H1 (cell line): Measurements from ENCODE around the gene SND1.

Experiments
- CREB1 ChIP-seq: IDR thresholded peaks from 2 replicates; pipeline ENCODE4 v1.6.1; 2012; ENCODE audit warnings: inconsistent platforms
- CTCF ChIP-seq, 3 experiments: IDR thresholded peaks; 1 replicate in 2 of 3; 2 replicates in 1 of 3; pipeline versions ENCODE4 v1.5.1 to v1.6.1; 2011; ENCODE audit warnings: low read length in 3 of 3, mild to moderate bottlenecking in 3 of 3, inconsistent platforms in 2 of 3, low read depth in 1 of 3, moderate library complexity in 1 of 3; ENCODE audit not compliant: insufficient read depth in 1 of 3; ENCODE audit errors: control extremely low read depth in 1 of 3
- EZH2 ChIP-seq: fragments of 200-600 bp; sonication (generic); IDR thresholded peaks from 2 replicates; pipeline ENCODE4 v1.7.1; 2012; ENCODE audit warnings: low read depth, mild to moderate bottlenecking, moderate library complexity, low read length, inconsistent platforms; ENCODE audit not compliant: severe bottlenecking
- HDAC6 ChIP-seq: IDR thresholded peaks from one replicate; pipeline ENCODE4 v1.7.1; 2012; ENCODE audit warnings: low read depth, mild to moderate bottlenecking, inconsistent platforms, low read length, moderate library complexity
- KDM1A ChIP-seq: fragments of 200-600, 300-600 bp; sonication (generic); IDR thresholded peaks from 2 replicates; pipeline ENCODE4 v1.7.1; 2016; ENCODE audit warnings: mild to moderate bottlenecking, low read length, borderline replicate concordance
- KDM4A ChIP-seq: IDR thresholded peaks from one replicate; pipeline ENCODE4 v1.7.1; 2012; ENCODE audit warnings: low read depth, mild to moderate bottlenecking, moderate library complexity, low read length, inconsistent platforms; ENCODE audit not compliant: severe bottlenecking
- POLR2AphosphoS5 ChIP-seq: IDR thresholded peaks from 2 replicates; pipeline ENCODE4 v1.6.1; 2011; ENCODE audit warnings: low read depth, low read length
- RAD21 ChIP-seq, 2 experiments: IDR thresholded peaks in 1 of 2; conservative IDR thresholded peaks in 1 of 2; 2 replicates each; pipeline ENCODE4 v1.6.1; 2011; ENCODE audit warnings: low read depth in 2 of 2, low read length in 2 of 2, improper control_type of control experiment in 1 of 2, inconsistent platforms in 1 of 2, mild to moderate bottlenecking in 1 of 2, moderate library complexity in 1 of 2
- SIN3A ChIP-seq, 2 experiments: IDR thresholded peaks in 1 of 2; conservative IDR thresholded peaks in 1 of 2; 2 replicates each; pipeline ENCODE4 v1.6.1; 2011 to 2012; ENCODE audit warnings: low read length in 2 of 2, improper control_type of control experiment in 1 of 2, low read depth in 1 of 2, mild to moderate bottlenecking in 1 of 2
- SIRT6 ChIP-seq: IDR thresholded peaks from one replicate; pipeline ENCODE4 v1.7.1; 2012; ENCODE audit warnings: low read length, inconsistent platforms
- SRF ChIP-seq: IDR thresholded peaks from 2 replicates; pipeline ENCODE4 v1.6.1; 2011; ENCODE audit warnings: mild to moderate bottlenecking, low read depth, low read length, moderate library complexity
- TAF1 ChIP-seq: IDR thresholded peaks from 2 replicates; pipeline ENCODE4 v1.6.1; 2011; ENCODE audit warnings: mild to moderate bottlenecking, low read depth, low read length
- USF2 ChIP-seq: IDR thresholded peaks from 2 replicates; pipeline ENCODE4 v1.6.1; 2011; ENCODE audit warnings: low read length, improper control_type of control experiment

GRCh38 chr7:127769137-127769536 is 117.1 kb downstream of the SND1 start:
- no peak for TF ChIP-seq TAF1
- TF ChIP-seq CTCF (IDR thresholded peaks at IDR 0.05; ENCODE audit: control extremely low read depth in 1 of 3, insufficient read depth in 1 of 3, low read depth in 1 of 3, low read length in 3 of 3): no peak
- no peak for TF ChIP-seq SRF
- no peak for TF ChIP-seq HDAC6
- TF ChIP-seq KDM4A: no peak
- no peak for TF ChIP-seq RAD21 (IDR thresholded peaks at IDR 0.05 in 1 of 2, conservative IDR thresholded peaks at IDR 0.05 in 1 of 2; ENCODE audit: low read depth in 2 of 2, low read length in 2 of 2)
- no peak for TF ChIP-seq EZH2
- TF ChIP-seq POLR2AphosphoS5: no peak
- TF ChIP-seq SIN3A (conservative IDR thresholded peaks at IDR 0.05 in 1 of 2, IDR thresholded peaks at IDR 0.05 in 1 of 2; ENCODE audit: low read depth in 1 of 2, low read length in 2 of 2): no peak
- TF ChIP-seq KDM1A: no peak
- no peak for TF ChIP-seq SIRT6
- no peak for TF ChIP-seq USF2
- TF ChIP-seq CREB1: no peak
